ENCODE results near the gene SLC8B1. TPM values are rescaled to one million over a fixed set of nuclear protein-coding genes. Genes with fewer than 3 reads are reported as not detected.

SLC8B1 gene
- total RNA-seq, 1 experiment from 2014 or later = 5.1 TPM

DNA sequence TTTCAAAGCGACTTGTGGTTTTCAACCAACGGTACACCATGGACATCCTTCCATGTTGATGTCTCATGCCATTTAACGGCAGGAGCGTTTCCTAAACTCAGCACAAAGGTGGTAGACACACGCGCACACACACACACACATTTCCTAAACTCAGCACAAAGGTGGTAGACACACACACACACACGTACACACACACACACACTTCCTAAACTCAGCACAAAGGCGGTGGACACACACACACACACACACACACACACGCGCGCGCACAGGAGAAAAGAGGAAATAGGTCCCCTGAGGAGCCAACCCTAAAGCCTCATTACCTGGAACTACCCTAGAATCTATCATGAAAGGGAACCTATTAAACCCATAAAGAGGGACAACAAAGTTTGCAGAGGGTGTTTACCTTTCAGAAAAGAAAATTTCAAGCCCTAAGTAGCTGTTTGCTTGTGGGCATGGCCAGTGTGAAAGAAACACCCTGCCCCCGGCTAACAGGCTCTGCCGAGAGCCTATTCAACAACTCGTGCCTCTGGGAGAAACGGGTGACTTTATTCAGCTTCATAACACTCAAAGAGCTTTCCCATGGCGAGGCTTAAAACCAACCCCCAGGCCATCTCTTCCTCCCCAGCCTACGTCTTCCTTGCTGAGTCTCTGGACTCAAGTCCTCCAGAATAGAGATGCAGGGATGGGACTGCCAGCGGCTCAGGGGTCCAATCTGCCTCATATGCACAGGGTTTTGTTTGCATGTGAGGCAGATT, 31.8 kb downstream of the SLC8B1 start:
- in situ Hi-C loops (cut with HindIII; ENCODE audit: low pct_unique_long_range_greater_than_20kb, low sequenced_read_pairs) = no loop called here
- DNase-seq (ENCODE audit: low read depth, low spot score) = peak; percentile 75

DNA sequence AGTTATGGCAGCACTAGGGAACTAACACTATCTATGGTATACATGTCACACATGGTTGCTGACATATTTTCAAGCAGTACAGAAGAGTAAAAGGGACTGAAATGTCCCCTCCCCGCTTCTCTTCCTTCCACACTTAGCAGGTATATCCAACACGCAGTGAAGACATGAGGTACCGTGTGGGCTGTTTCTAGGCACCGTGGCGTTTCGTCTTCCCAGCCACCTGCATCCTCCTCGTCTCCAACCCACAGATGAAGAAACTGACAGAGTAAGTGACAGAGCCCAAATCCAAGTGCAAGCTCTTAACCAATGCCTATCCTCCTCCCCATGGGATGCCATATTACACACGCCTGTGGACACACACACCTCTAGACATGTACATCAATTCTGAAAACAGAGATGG, 32.4 kb downstream of the SLC8B1 start:
- DNase-seq (ENCODE audit: low read depth, low spot score) = no peak
- in situ Hi-C loops (cut with HindIII; ENCODE audit: low pct_unique_long_range_greater_than_20kb, low sequenced_read_pairs) = no loop called here

GRCh38 chr12:113301811-113302210, 33.1 kb downstream of the SLC8B1 start:
- in situ Hi-C loops (cut with HindIII; ENCODE audit: low pct_unique_long_range_greater_than_20kb, low sequenced_read_pairs) = no loop called here
- no peak for DNase-seq (ENCODE audit: low read depth, low spot score)

DNA sequence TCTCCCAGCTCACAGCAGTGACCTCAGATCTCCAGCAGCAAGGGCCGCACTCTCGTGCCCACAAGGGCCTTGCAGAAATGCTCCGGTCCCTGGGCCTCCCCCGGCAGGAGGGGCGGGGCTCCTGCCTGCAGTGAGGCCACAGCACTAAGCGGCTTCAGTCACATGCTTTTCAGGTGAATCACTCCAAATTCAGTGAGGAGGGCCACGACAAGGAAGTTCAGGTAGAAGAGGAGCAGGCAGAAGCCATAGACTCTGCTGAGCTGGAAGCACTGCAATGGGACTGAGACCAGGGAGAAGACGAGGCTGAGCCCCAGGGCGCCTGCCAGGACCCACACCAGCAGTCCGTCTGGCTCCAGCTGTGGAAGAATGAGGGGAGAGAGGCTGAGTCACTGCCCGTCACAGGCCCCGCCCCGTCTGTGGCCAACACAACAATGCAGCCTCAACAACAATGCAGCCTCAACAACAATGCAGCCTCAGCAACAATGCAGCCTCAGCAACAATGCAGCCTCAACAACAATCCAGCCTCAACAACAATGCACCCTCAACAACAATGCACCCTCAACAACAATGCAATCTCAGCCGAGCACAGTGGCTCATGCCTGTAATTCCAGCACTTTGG, 35.2 kb downstream of the SLC8B1 start:
- in situ Hi-C loops (cut with HindIII; ENCODE audit: low pct_unique_long_range_greater_than_20kb, low sequenced_read_pairs) = no loop called here
- DNase-seq (ENCODE audit: low read depth, low spot score) = no peak

GRCh38 chr12:113298861-113299545, 35.9 kb downstream of the SLC8B1 start:
- DNase-seq (ENCODE audit: low read depth, low spot score) = no peak
- in situ Hi-C loops (cut with HindIII; ENCODE audit: low pct_unique_long_range_greater_than_20kb, low sequenced_read_pairs) = no loop called here

- DNase-seq (ENCODE audit: low read depth, low spot score) = no peak
- in situ Hi-C loops (cut with HindIII; ENCODE audit: low pct_unique_long_range_greater_than_20kb, low sequenced_read_pairs) = no loop called here
Observed at GRCh38 chr12:113298472-113298817, 36.5 kb downstream of the SLC8B1 start.

DNA sequence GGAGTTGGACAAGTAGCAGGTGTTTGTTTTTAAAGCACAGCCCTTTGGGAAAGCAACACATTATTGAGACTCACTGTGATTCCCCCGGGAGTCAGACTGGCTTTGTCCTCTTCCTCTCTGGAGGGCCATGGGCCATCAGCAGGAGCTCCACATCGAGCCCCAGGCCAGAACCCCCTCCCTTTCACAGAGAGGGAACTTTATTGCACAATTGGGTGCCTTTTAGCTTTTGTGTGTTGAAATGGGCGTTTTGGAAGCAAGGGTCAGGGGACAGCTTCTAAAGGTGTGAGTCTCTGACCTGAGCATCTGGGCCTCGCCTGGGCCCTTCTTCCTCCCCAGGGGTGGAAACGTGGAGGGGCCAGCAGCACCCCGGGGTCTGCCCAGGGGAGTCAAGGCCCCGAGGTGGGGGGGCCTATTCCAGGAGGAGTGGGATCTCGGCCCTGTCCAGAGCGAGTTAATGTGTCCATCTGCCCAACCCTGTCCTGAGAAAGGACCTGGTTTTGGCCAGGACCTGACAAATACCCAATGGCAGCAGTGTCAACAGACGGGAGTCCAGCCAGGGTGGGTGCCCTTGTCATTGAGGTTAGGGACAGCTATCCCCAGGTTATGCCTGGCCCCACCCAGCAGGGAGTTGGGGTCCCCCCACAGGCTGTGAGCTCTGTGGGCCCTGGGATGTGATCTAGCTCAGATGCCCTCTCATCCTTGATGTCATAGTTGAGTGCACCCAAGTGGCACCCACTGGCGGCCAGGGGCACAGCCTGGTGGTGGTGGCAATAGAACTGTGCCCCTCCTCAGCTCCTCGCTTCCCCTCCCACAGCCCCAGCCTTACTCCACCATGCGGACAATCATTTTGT, 37.1 kb downstream of the SLC8B1 start:
- in situ Hi-C loops (cut with HindIII; ENCODE audit: low pct_unique_long_range_greater_than_20kb, low sequenced_read_pairs) = no loop called here
- DNase-seq (ENCODE audit: low read depth, low spot score) = no peak

DNA sequence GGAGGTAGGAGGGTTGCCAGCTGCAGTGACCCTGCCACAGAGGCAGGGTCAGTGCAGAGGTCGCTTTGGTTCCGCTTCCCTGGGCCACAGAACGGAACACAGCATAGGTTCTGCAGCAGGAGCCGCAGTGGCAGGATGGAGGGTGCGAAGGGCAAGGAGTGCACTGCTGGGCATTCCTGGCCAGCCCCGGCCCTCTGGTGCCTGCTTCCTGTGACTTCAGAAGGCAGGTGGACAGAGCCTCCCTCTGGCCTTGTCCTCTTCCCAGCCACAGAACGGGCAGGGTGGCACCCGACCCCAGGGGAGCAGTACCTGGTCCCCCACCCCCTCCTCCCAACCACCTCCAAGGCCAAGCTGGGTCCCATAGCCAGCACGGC, 37.7 kb downstream of the SLC8B1 start:
- no peak for DNase-seq (ENCODE audit: low read depth, low spot score)
- in situ Hi-C loops (cut with HindIII; ENCODE audit: low pct_unique_long_range_greater_than_20kb, low sequenced_read_pairs) = no loop called here

DNA sequence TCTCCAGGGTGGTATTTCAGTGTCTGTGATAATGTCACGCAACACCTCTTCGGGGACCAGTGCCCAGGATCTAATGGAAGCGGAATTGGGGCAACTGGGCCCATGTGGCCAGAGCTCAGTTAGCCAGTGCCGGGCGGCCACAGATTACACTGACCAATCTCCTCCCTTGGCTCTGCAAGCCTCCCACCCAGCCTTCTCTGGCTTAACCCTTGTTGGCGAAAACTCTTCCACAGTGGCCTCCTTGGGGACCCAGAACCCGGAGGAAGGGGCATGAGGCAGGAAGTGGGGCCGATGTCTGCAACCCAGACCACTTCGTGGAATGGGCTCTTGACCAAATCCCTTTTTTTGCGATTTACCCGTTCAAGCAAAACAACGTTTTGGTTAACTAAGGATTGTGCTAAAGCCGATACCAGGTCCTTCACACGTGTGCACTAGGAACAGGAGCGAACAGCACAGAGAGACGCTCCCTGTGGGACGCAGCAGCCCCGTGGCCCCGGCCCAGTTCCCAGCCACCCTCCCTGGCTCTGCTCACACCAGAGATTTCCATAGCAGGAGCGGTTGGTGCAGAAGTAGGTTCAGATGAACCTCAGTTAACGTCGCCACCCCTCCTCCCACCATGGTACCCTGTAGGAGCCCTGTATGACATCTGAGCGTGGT, 38.2 kb downstream of the SLC8B1 start:
- no peak for DNase-seq (ENCODE audit: low read depth, low spot score)
- in situ Hi-C loops (cut with HindIII; ENCODE audit: low pct_unique_long_range_greater_than_20kb, low sequenced_read_pairs) = no loop called here

- in situ Hi-C loops (cut with HindIII; ENCODE audit: low pct_unique_long_range_greater_than_20kb, low sequenced_read_pairs) = no loop called here
- DNase-seq (ENCODE audit: low read depth, low spot score) = no peak
Observed at GRCh38 chr12:113295886-113296556, 38.9 kb downstream of the SLC8B1 start.

DNA sequence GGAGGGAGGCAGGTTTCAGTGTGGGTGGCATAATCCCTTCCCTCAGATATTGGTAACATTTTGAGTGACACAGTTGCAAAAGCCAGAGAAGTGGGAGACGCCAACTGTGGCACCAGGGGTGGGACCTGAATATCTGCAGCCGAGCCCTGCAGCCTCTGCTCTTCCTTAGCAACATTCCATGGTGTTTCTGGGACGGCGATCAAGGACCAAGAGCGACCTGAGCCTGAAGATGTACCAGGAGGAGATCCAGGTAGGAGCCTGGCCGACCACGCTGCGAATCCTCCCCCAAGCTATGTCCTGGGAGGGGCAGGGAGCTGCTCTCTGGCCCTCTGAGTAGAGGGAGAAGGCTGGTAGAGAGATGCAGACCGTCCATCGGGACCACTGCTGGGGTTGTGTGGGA, 41.8 kb downstream of the SLC8B1 start:
- DNase-seq (ENCODE audit: low read depth, low spot score) = no peak
- in situ Hi-C loops (cut with HindIII; ENCODE audit: low pct_unique_long_range_greater_than_20kb, low sequenced_read_pairs) = no loop called here

DNA sequence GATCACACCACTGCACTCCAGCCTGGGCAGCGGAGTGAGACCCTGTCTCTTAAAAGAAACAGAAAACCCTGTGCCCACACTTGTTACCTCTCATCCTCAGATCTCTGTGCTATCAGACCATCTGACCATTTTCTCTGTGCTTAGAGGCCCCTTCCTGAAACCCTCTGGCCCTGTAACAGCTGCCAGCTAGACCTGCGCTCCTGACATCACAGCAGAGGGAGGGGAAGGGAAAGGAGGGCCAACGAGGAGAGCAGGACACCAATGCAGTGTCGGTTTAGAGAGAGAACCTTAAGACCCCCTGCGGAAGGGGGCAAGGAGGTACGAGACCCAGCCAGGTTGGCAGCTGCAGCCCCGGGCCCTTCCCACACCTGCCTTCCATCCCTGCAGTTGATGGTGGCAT, 42.4 kb downstream of the SLC8B1 start:
- in situ Hi-C loops (cut with HindIII; ENCODE audit: low pct_unique_long_range_greater_than_20kb, low sequenced_read_pairs) = no loop called here
- no peak for DNase-seq (ENCODE audit: low read depth, low spot score)

GRCh38 chr12:113292091-113292490, 42.8 kb downstream of the SLC8B1 start:
- in situ Hi-C loops (cut with HindIII; ENCODE audit: low pct_unique_long_range_greater_than_20kb, low sequenced_read_pairs) = no loop called here
- no peak for DNase-seq (ENCODE audit: low read depth, low spot score)

GRCh38 chr12:113291586-113291985, 43.3 kb downstream of the SLC8B1 start:
- in situ Hi-C loops (cut with HindIII; ENCODE audit: low pct_unique_long_range_greater_than_20kb, low sequenced_read_pairs) = no loop called here
- DNase-seq (ENCODE audit: low read depth, low spot score) = no peak

GRCh38 chr12:113290506-113290905, 44.4 kb downstream of the SLC8B1 start:
- in situ Hi-C loops (cut with HindIII; ENCODE audit: low pct_unique_long_range_greater_than_20kb, low sequenced_read_pairs) = no loop called here

GRCh38 chr12:113289361-113289760, 45.5 kb downstream of the SLC8B1 start:
- no peak for DNase-seq (ENCODE audit: low read depth, low spot score)
- in situ Hi-C loops (cut with HindIII; ENCODE audit: low pct_unique_long_range_greater_than_20kb, low sequenced_read_pairs) = no loop called here

More at GRCh38 chr12:113290506-113290905, 44.4 kb downstream of the SLC8B1 start:
- DNase-seq (ENCODE audit: low read depth, low spot score) = no peak

GRCh38 chr12:113287899-113288282, 47.0 kb downstream of the SLC8B1 start:
- DNase-seq (ENCODE audit: low read depth, low spot score) = no peak
- in situ Hi-C loops (cut with HindIII; ENCODE audit: low pct_unique_long_range_greater_than_20kb, low sequenced_read_pairs) = no loop called here

Measured in SK-MEL-5 (cell line).